Activated CD4-positive, alpha-beta T cell treated with anti-CD3 and anti-CD28 coated beads for 36 hours (primary cell): Measurements from ENCODE around the gene EPS8L2. TPM values are rescaled to one million over a fixed set of nuclear protein-coding genes. Genes with fewer than 3 reads are reported as not detected.

ENCODE experiments used
- ATAC-seq: fragments of 200-7000 bp; cut with Tn5 transposase; one replicate; pipeline ENCODE4 v1.10.0; 2021; ENCODE audit warnings: mild to moderate bottlenecking, moderate library complexity
- CTCF ChIA-PET: fragments of 350-600 bp; sonication (Branson Sonifier 250); formaldehyde crosslinking; loops from one replicate; lab custom pipeline; 2021; ENCODE audit warnings: antibody characterized with exemption; lab: Charles Lee
- POLR2A ChIA-PET: fragments of 350-600 bp; sonication (Branson Sonifier 250); formaldehyde crosslinking; loops from one replicate; lab custom pipeline; 2021; ENCODE audit warnings: antibody characterized with exemption, inconsistent platforms; lab: Charles Lee
- DNase-seq: peaks from one replicate; pipeline ENCODE4 v3.0.0-alpha.2; 2020
- H3K27ac Mint-ChIP-seq: one replicate; pipeline ENCODE4 v1.8.0; 2021; ENCODE audit warnings: mixed read lengths
- H3K27me3 Mint-ChIP-seq: one replicate; pipeline ENCODE4 v1.8.0; 2021; ENCODE audit warnings: mixed read lengths
- H3K36me3 Mint-ChIP-seq: one replicate; pipeline ENCODE4 v1.8.0; 2021; ENCODE audit warnings: low read depth, mixed read lengths
- H3K4me1 Mint-ChIP-seq: one replicate; pipeline ENCODE4 v1.8.0; 2021; ENCODE audit warnings: mixed read lengths
- H3K4me3 Mint-ChIP-seq: one replicate; pipeline ENCODE4 v1.8.0; 2021; ENCODE audit warnings: mild to moderate bottlenecking, moderate library complexity, mixed read lengths
- H3K9me3 Mint-ChIP-seq: one replicate; pipeline ENCODE4 v1.8.0; 2021; ENCODE audit warnings: low read depth, mixed read lengths
- intact Hi-C, 2 experiments: fragments of 100-400 bp; cut with DNase I in 1 of 2; cut with micrococcal nuclease in 1 of 2; formaldehyde crosslinking; loops; one replicate each; pipeline versions ENCODE4 v1.14.2 to v1.15.1; 2022 to 2024; cut with DNase I, micrococcal nuclease
- total RNA-seq, 2 experiments: library from RNA; stranded (reverse); gene quantifications; one replicate each; pipeline ENCODE4 v1.2.3, GENCODE V29; 2021

EPS8L2 gene
- total RNA-seq, 2 experiments from 2014 or later: 8.0 to 10.5 TPM

- ChIA-PET CTCF (no interaction called here), POLR2A (no interaction called here)
- no peak overlapping the region for H3K4me3 Mint-ChIP-seq
- DNase-seq (no peak), ATAC-seq (no peak)
- no peak overlapping the region for H3K27ac Mint-ChIP-seq
- no peaks in the 10 kb centered on the region for H3K27me3 Mint-ChIP-seq
- H3K36me3 Mint-ChIP-seq: peaks cover 11% of the 10 kb centered on the region
- no peaks in the 10 kb centered on the region for H3K9me3 Mint-ChIP-seq
- peaks cover 19% of the 10 kb centered on the region for H3K4me1 Mint-ChIP-seq
- intact Hi-C loops: no loop called here
These were observed 65.7 kb downstream of the EPS8L2 start for GRCh38 chr11:771617-772204.

DNA sequence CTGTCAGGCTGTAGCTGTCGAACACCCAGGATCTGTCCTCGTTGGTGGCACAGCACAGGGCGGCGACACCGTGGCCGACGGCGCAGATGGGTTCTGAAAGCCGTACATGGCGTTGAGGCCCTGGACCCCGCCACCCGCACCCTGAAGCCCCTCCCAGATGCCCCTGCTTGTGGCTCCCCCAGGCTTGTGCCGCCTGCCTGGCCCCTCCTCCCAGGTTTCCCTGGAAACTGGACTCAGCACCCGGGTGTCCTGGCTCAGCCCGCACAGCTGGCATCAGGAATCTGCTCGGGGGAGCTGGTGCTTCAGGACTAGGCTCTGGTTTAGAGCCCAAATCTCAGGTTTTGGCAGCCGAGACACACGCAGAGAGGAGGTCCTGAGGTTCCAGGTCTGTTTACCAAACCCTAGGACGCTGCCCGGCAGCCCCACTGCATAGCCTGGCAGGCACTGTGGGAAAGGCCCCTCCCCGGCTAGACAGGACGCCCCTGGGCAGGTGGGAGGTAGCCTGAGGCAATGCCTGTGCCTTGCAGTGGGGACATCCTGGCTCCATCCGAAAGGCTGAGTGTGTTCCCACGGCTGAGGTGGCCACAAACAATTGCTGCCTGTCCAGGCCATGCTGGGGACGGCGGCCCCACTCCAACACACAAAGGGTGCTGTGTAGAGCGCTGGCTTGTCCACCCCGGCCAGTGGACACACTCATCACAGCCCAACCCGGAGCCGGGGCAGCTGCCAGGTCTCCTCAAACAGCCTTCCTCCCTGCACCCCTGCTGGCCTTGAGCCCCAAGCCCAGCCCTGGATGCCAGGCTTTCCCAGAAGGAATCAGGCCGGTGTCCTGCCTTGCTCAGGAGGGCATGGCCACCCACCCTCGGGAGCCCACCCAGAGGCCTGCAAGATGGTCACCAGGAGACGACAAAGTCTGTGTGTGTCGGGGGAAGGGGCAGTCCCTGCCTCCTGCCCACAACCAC is 66.7 kb downstream of the EPS8L2 start:
- no peaks in the 10 kb centered on the region for H3K9me3 Mint-ChIP-seq
- no peaks in the 10 kb centered on the region for H3K27me3 Mint-ChIP-seq
- DNase-seq (no peak), ATAC-seq (no peak)
- intact Hi-C loops: no loop called here
- H3K4me1 Mint-ChIP-seq: peaks cover 14% of the 10 kb centered on the region
- H3K4me3 Mint-ChIP-seq: no peak overlapping the region
- POLR2A ChIA-PET: no interaction called here
- H3K27ac Mint-ChIP-seq: no peak overlapping the region
- H3K36me3 Mint-ChIP-seq: peaks cover 11% of the 10 kb centered on the region
- CTCF ChIA-PET: no interaction called here

DNA sequence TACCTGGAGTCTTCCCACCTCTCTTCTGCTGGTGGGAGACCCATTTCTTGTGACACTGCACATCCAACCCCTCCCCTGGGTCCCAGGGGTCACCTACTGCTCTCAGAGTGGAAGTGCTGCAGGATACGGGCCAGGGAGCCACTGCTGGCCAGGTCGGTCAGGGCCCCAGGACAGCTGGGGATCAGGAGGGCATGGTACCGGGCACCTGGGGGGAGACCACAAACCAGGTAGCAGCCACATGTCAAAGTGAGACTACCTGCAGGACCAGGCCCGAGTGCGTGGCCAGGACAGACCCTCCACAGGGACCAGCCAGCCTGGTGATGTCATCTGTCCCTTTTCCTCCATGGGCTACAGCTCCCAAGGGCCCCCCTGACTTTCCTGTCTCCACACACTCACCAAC is 67.4 kb downstream of the EPS8L2 start:
- Mint-ChIP-seq H3K4me3 (no peak overlapping the region), H3K36me3 (peaks cover 11% of the 10 kb centered on the region), H3K9me3 (no peaks in the 10 kb centered on the region), H3K4me1 (peaks cover 14% of the 10 kb centered on the region), H3K27me3 (no peaks in the 10 kb centered on the region), H3K27ac (no peak overlapping the region)
- ChIA-PET CTCF (no interaction called here), POLR2A (no interaction called here)
- ATAC-seq: no peak
- intact Hi-C loops: no loop called here
- no peak for DNase-seq

- Mint-ChIP-seq H3K4me1 (peaks cover 15% of the 10 kb centered on the region), H3K27me3 (no peaks in the 10 kb centered on the region), H3K36me3 (peaks cover 12% of the 10 kb centered on the region), H3K9me3 (no peaks in the 10 kb centered on the region), H3K4me3 (no peak overlapping the region), H3K27ac (no peak overlapping the region)
- ChIA-PET CTCF (no interaction called here), POLR2A (no interaction called here)
- intact Hi-C loops: no loop called here
- ATAC-seq (no peak), DNase-seq (no peak)
These were observed 67.8 kb downstream of the EPS8L2 start for GRCh38 chr11:773830-774229.

DNA sequence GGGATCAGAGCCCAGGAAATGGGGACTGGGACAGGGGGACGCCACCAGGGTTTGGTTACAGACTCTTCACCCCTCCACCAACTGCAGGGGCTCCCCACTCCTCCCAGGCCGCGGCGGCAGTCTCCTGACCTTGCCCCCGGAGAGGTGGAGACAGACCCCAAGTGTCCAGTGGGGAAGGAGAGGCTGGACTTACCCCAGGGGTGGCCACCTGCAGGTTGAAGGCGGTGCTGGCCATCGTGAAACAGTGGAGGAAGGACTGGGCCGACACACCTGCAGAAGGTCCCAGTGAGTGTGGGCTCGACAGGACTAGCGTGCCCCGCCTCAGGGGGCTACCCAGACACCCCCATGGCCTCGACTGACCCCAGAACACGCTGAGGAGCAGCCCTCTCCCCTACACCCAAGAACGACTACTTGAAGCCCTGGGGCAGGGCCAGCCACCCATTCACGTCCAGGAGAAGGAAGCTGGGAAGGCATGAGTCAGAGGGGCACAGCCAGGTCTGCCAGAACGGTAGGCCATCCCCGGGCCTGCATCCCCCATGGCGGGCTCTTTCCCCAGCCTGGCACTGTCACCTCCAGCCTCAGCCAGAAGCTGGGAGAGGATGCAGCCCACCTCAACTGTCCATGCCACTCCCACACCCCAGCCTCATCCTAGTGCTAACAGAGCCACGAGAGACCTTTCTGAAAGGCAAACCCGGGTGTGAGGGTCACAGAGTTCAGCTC is 69.0 kb downstream of the EPS8L2 start:
- Mint-ChIP-seq H3K9me3 (no peaks in the 10 kb centered on the region), H3K27ac (no peak overlapping the region), H3K36me3 (peaks cover 15% of the 10 kb centered on the region), H3K4me1 (peaks cover 20% of the 10 kb centered on the region), H3K4me3 (peak overlapping the region; percentile 89), H3K27me3 (no peaks in the 10 kb centered on the region)
- ChIA-PET CTCF (interaction anchor here (0.6 to 1.2 kb wide), 5 partner anchors 9 to 31 kb away, joined by 3 to 5 read pairs (median 3); partner anchors contain the start of gene CEND1), POLR2A (interaction anchor here (0.7 kb wide), 1 partner anchor 20 kb away, joined by 3 read pairs; no protein-coding TSS in a partner anchor)
- intact Hi-C loops: no loop called here
- DNase-seq (peak; percentile 12), ATAC-seq (no peak)

- no peaks in the 10 kb centered on the region for H3K27me3 Mint-ChIP-seq
- peak overlapping the region; percentile 82 for H3K27ac Mint-ChIP-seq
- DNase-seq (no peak), ATAC-seq (no peak)
- intact Hi-C loops: loop anchor here in 1 of 2 experiments (2.0 kb wide), 1 partner anchor 21 kb away; no protein-coding TSS in a partner anchor
- H3K4me1 Mint-ChIP-seq: peaks cover 20% of the 10 kb centered on the region
- peaks cover 9% of the 10 kb centered on the region for H3K36me3 Mint-ChIP-seq
- H3K4me3 Mint-ChIP-seq: peak overlapping the region; percentile 89
- no peaks in the 10 kb centered on the region for H3K9me3 Mint-ChIP-seq
- ChIA-PET POLR2A (interaction anchor here (0.6 to 0.7 kb wide), 3 partner anchors 32 to 52 kb away, joined by 3 read pairs; no protein-coding TSS in a partner anchor), CTCF (interaction anchor here (0.6 to 1.2 kb wide), 5 partner anchors 12 to 277 kb away, joined by 3 to 5 read pairs (median 3); no protein-coding TSS in a partner anchor)
These were observed 70.2 kb downstream of the EPS8L2 start for GRCh38 chr11:776263-776560.

GRCh38 chr11:776561-777287 is 70.7 kb downstream of the EPS8L2 start:
- ChIA-PET CTCF (interaction anchor here (0.6 to 1.2 kb wide), 5 partner anchors 12 to 278 kb away, joined by 3 to 5 read pairs (median 3); no protein-coding TSS in a partner anchor), POLR2A (interaction anchor here (0.6 to 0.9 kb wide), 3 partner anchors 20 to 52 kb away, joined by 3 read pairs; no protein-coding TSS in a partner anchor)
- ATAC-seq: peak; percentile 41
- intact Hi-C loops: loop anchor here (1.0 to 2.0 kb wide), 11 partner anchors 14 to 270 kb away; partner anchors contain the start of genes CEND1 (in 1 of the 2), CHID1 (in 1 of the 2), DEAF1 (in 1 of the 2) and PHRF1 (in 1 of the 2)
- DNase-seq: peak; percentile 59
- peak overlapping the region; percentile 82 for H3K27ac Mint-ChIP-seq
- no peaks in the 10 kb centered on the region for H3K9me3 Mint-ChIP-seq
- H3K27me3 Mint-ChIP-seq: no peaks in the 10 kb centered on the region
- peak overlapping the region; percentile 89 for H3K4me3 Mint-ChIP-seq
- peaks cover 9% of the 10 kb centered on the region for H3K36me3 Mint-ChIP-seq
- peaks cover 20% of the 10 kb centered on the region for H3K4me1 Mint-ChIP-seq

Other genes starting within 250 kb of the EPS8L2 start
- gene RNH1, start 199.0 kb upstream of the EPS8L2 start, total RNA-seq: 100 to 1,000 TPM; 111 to 116 TPM
- 10 to 100 TPM; 26.8 to 41.9 TPM for gene HRAS, start 170.7 kb upstream of the EPS8L2 start, total RNA-seq
- under 1 TPM; 0.96 to 0.98 TPM for gene LRRC56, start 168.7 kb upstream of the EPS8L2 start, total RNA-seq
- 1 to 10 TPM; 2.7 to 4.9 TPM for gene LMNTD2, start 145.5 kb upstream of the EPS8L2 start, total RNA-seq
- 10 to 100 TPM; 16.8 TPM for gene RASSF7, start 145.3 kb upstream of the EPS8L2 start, total RNA-seq
- gene PHRF1, start 129.8 kb upstream of the EPS8L2 start, total RNA-seq: 10 to 100 TPM; 40.0 to 44.5 TPM
- gene IRF7, start 90.3 kb upstream of the EPS8L2 start, total RNA-seq: 10 to 100 TPM; 57.1 to 62.6 TPM
- gene CDHR5, start 81.3 kb upstream of the EPS8L2 start, total RNA-seq: not detected
- not detected for gene SCT, start 79.0 kb upstream of the EPS8L2 start, total RNA-seq
- gene DRD4, start 69.0 kb upstream of the EPS8L2 start, total RNA-seq: under 1 TPM; 0.30 to 0.47 TPM
- gene DEAF1, start 11.0 kb upstream of the EPS8L2 start, total RNA-seq: 10 to 100 TPM; 47.4 to 56.6 TPM
- 10 to 100 TPM; 11.4 to 11.9 TPM for gene TMEM80, start 10.4 kb upstream of the EPS8L2 start, total RNA-seq
- 100 to 1,000 TPM; 239 to 246 TPM for gene TALDO1, start 41.2 kb downstream of the EPS8L2 start, total RNA-seq
- gene GATD1, start 71.3 kb downstream of the EPS8L2 start, total RNA-seq: 10 to 100 TPM; 45.7 to 59.8 TPM
- 1 to 10 TPM in 1 of 2 experiments, under 1 TPM in 1; 0.50 to 1.1 TPM for gene CEND1, start 83.9 kb downstream of the EPS8L2 start, total RNA-seq
- gene SLC25A22, start 92.0 kb downstream of the EPS8L2 start, total RNA-seq: 10 to 100 TPM; 33.9 to 36.6 TPM
- gene PIDD1, start 99.0 kb downstream of the EPS8L2 start, total RNA-seq: 10 to 100 TPM; 21.1 to 29.1 TPM
- gene RPLP2, start 103.7 kb downstream of the EPS8L2 start, total RNA-seq: 1,000 to 10,000 TPM; 2,132 to 3,230 TPM
- 10 to 100 TPM; 24.7 to 26.2 TPM for gene PNPLA2, start 112.7 kb downstream of the EPS8L2 start, total RNA-seq
- under 1 TPM; 0.33 to 0.50 TPM for gene CRACR2B, start 121.7 kb downstream of the EPS8L2 start, total RNA-seq
- 10 to 100 TPM; 36.8 to 38.6 TPM for gene CD151, start 126.7 kb downstream of the EPS8L2 start, total RNA-seq
- 10 to 100 TPM; 74.6 to 79.4 TPM for gene POLR2L, start 136.3 kb downstream of the EPS8L2 start, total RNA-seq
- 1 to 10 TPM; 5.2 to 6.0 TPM for gene TSPAN4, start 136.6 kb downstream of the EPS8L2 start, total RNA-seq
- gene CHID1, start 204.6 kb downstream of the EPS8L2 start, total RNA-seq: 10 to 100 TPM; 60.4 to 75.3 TPM
- 10 to 100 TPM; 43.5 to 71.6 TPM for gene AP2A2, start 219.6 kb downstream of the EPS8L2 start, total RNA-seq